ENCODE measurements around the gene PLA2G5.
"Not testable (repeated sequence)": the region's sequence is repeated elsewhere in the genome, so short reads cannot be mapped to it uniquely, and the experiment has no call there.

PLA2G5 gene

DNA sequence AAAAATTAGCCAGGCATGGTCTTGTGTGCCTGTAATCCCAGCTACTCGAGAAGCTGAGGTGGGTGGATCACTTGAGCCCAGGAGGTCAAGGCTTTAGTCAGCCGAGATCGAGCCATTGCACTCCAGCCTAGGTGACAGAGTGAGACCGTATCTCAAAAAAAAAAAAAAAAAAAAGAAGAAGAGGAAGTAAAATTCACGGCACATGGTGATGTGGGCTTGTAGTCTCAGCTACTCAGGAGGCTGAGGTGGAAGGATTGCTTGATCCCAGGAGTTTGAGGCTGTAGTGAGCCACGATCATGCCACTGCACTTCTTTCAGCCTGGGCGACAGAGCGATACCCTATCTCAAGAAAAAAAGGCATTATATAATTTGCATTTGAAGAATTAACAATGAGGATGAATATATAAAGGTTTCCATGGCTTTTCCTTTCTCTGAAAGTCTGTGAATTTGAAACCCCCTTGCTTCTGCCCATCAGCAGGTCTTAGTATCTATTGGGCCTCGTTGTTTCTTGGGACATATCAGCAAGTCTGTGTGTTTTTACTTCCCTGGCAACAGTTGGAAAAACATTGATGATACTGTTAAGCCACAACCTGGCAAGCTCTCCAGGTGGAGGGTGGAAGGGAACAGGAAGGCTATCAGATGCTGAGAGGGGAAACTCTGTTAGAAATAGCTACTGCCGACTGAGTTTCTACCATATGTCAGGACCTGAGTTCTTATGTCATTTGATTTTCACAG, 53.9 kb downstream of the PLA2G5 start:
- no peak for DNase-seq

- DNase-seq = no peak
Measured at GRCh38 chr1:20124456-20125057, 54.6 kb downstream of the PLA2G5 start.

DNA sequence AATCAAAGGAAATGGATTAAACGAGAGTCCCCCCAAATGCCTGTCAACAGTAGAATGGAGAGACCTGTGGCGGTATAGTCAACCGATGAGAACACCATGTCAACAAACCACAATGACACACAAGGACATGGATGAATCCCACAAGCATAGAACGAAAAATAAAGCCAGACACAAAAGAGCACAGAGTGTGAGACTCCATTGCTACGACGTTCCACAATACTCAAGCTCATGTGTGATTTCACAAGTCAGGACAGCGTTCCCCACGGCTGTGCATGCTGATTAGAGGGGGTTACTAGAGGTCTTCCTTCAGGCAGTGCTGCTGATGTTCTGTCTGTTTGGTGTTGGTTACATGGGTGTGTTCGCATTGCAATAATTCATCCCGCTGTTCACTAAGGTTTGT, 55.1 kb downstream of the PLA2G5 start:
- no peak for DNase-seq

DNA sequence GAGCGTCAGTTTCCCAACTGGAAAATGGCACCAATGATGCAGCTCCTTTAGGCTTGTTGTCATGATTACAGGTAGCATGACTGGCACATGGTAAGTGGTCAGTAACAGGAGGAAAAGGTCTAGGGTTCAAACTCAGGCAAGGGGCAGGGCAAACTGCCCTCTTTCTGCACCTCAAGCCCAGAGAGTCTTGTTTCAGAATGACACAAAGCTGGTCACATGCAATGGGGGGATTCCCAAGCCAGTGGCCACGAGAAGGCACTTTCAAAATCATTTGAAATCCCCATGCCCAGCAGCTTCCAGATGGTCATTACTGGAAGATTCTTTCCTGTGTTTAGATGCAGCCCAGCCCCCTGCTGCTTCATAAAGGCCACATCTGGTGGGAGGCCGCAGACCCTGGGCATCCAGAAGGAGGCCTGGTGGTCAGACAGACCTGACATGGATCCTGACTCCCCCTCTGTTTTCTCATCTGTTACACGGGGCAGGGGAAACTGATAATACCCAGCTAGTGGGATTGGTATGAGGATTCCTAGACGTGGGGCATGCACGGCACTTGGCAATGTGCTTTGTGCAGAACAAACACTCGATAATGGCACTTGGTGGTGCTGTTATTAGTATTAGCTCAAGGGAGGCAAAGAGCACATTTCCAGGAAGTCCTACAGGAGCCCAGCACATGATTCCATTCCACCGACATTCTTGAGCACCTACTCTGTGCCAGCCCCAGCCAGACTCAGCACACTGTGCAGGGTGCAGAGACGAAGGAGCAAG, 56.2 kb downstream of the PLA2G5 start:
- DNase-seq = no peak

GRCh38 chr1:20126806-20127440, 56.9 kb downstream of the PLA2G5 start:
- no peak for DNase-seq

DNA sequence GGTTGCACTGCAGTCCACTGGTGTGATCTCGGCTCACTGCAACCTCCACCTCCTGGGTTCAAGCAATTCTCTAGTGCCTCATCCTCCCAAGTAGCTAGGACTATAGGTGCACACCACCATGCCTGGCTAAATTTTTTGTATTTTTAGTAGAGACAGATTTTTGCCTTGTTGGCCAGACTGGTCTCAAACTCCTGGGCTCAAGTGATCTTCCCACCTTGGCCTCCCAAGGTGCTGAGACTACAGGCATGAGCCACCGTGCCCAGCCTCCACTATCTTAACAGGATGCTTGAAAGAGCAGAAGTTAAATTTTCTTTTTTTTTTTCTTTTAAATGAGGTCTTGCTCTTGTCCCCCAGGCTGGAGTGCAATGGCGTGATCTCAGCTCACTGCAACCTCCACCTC, 60.5 kb downstream of the PLA2G5 start:
- not testable (repeated sequence) for DNase-seq

DNA sequence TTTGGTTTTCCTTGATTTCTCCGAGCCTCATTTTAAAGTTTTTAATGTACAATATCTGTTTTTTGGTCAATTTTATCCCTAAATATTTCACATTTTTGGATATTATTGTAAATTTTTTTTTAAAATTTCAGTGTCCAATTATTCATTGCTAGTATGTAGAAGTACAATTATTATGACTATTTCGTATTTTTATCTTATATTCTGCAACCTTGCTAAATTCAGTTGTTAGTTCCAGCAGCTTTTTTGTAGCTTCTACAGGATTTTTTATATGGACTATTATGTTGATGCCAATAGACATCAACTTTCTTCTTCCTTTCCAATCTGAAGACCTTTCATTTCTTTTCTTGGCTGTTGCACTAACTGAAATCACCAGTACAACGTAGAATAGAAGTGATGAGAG, 65.0 kb downstream of the PLA2G5 start:
- no peak for DNase-seq

DNA sequence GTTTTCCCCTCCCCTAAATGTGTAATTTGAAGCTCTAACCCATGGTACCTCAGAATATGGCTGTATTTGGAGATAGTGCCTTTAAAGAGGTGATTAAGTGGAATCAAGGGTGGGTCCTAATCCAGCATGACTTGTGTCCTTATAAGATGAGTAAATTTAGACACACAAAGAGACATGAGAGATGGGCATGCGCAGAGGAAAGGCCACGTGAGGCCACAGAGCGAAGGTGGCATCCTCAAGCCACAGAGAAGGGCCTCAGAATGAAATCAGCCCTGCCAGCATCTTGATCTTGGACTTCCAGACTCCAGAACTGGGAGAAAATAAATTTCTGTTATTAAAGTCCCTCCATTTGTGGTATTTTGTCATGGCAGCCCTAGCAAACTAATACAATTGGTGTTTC, 66.3 kb downstream of the PLA2G5 start:
- DNase-seq = no peak

GRCh38 chr1:20137055-20137454, 67.1 kb downstream of the PLA2G5 start:
- DNase-seq = no peak

- DNase-seq = no peak
Measured at GRCh38 chr1:20137604-20138003, 67.6 kb downstream of the PLA2G5 start.

GRCh38 chr1:20138346-20138745, 68.4 kb downstream of the PLA2G5 start:
- DNase-seq = no peak

DNA sequence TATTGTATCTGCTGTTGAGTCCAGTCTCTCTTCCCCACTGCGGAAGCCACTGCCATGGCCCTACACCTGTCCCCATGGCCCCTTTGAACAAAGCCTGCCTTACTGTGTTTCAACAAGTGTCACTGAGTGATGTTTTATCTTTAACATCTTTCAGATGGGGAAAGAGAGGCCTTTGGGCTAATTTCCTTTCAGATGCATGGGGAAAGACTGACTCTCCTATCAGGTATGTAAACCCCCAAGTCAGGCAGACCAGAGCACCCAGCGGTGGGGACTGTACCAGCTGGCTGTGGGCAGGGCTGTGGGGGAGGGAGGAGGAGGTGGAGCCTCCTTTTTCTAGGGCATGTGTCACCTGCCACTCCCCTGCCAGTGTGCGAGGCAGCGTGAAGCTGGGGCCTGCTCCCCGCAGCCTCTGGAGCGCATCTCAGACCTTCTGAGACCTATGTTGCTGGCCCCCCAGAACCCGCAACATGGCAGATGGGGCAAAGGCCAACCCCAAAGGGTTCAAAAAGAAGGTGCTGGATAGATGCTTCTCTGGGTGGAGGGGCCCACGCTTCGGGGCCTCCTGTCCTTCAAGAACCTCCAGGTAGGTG, 69.1 kb downstream of the PLA2G5 start, which contains the start of gene PLA2G2F:
Gene PLA2G2F, plus strand, starts transcription at position 363 of the 590 bp plus-strand sequence. Its CDS starts 105 bp downstream, at position 468.
- no peak for DNase-seq

DNA sequence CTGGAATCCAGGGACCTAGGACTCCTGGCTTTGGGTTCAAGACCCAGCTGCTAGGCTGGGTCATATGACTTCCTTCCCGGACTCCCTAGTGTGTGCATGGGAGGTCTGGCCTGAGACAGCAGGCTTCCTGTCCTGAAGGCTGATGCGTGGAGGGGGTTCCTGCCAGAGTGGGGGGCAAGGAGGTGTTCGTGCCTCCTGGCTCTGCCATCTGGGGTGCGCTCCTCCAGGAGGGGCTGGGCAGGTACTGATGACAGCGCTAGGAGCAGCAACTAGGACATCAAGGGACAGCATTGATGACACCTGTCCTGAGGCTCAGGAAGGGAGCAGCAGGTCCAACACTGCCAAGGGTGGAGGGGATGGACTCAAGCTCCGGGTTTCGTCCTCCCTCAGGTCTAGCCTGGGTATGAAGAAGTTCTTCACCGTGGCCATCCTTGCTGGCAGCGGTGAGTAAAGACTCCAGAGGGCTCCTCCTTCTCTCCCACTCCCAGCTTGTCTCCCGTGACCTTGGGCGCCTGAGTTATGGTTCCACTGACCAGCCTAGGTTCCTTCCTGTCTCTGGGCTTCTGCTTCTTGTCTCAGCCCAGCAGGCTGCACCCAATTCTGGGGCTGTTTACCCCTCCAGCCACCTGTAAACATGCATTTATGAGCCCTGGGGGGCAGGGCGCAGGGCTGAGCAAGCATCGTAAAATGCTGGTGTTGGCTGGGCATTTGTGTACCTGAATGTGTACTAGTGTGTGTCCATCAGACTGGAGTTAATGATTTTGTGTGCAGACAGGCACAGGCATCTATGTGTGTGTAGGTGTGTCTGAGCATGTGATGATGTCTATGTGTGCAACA, 70.0 kb downstream of the PLA2G5 start:
- no peak for DNase-seq

GRCh38 chr1:20141001-20141400, 71.0 kb downstream of the PLA2G5 start:
- no peak for DNase-seq

DNA sequence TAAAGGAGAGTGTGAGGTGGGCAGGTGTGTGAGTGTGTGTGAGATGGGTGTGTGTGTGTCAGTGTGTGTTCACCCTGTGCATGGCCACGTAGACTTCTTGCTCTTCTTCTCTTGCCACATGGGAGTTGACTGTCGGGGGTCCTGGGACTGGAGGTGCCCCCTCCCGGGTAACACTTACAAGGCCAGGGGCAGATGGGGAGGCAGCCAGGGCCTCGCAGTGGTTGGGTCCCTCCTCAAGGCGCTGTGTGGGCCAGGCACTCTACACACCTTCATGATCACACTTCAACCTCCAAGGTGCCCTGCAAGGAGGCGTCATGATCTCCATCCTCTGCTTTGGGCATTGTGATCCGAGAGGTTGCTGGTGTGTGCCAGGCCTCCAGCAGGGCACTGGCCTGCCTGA, 71.5 kb downstream of the PLA2G5 start:
- no peak for DNase-seq

Measured in stimulated activated CD4-positive, alpha-beta T cell treated with anti-CD3 and anti-CD28 coated beads, Interleukin-2, amount 100 ng/mL, for 24 hours (primary cell).